Stimulated activated CD4-positive, alpha-beta T cell treated with anti-CD3 and anti-CD28 coated beads, TNF-alpha, amount 100 ng/mL, for 48 hours (primary cell): ENCODE results near the gene BCL2L11.
A peak's percentile ranks its signal among the peaks of the same experiment; 100 is the strongest.

Source experiments
- DNase-seq, 3 donors: peaks; one replicate each; pipeline ENCODE4 v3.0.0-alpha.2; 2020; ENCODE audit warnings: low read depth in 3 of 3

BCL2L11 gene

DNA sequence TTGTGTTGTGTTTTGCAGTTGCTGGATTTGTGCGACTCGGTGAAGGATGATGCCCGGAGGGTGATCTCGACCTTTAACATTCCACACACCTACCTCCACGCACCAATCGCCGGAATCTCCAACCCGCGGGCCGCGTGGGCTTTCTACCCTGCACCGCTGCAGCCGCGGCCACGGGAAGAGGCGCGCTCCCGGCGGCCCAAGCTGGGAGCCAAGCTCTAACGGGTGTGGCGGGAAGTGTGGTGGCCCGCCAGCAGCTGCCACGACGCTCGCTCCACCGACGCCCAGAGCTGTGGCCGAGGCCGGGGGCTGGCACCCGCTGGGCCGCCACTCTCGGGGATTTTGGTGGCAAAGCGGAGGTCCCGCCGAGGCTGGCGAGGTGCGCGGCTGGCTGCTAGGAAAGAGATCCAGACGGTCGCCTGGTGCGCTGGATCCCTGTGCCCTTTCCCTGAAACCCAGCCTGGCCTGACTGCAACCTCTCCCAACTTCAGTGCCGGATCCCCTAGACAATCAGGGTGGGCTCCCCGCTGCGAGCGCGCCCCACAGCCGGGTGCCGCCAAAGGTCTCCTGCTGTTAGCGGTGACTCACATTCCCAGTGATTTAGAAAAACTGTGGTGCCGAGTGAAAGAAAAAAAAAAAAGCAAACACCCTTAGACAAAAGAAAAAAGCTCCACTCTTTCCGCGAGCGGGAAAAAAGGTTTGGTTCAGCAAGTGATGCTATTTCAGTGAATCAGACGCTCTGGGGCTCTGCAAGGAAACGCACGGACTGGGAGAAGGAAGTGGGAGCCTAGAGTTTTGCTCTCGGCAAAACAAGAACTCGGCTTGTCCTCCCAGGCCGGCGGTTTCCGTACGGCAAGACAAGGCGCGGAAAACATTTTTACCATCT, 2.9 kb upstream of the BCL2L11 start:
- DNase-seq, result peak in 2 of 3 donors; percentile 10 to 26

DNA sequence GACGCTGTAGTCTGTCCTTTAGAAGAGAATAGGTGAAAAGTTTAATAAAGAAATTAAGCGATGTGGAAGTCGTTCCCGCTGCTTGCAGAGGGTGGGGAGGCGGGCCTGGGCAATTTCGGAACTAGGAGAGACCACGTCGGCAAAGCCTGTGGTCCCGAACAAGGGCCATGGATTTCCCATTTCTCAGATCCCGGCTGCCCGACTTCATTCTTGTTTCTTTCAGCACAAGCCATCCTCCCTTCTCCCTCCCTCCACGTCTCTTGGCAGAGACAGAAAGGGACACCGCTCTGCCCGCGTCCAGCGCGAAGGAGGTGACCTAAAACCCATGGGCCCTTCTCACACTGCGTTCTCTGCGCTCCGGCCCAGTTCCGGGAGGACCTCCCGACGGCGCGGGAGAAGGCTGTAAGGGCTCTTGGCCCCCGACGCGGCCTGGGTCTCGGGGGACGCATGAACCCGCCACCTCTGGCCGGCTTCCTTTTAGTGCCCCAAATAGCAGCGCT, 2.2 kb upstream of the BCL2L11 start:
- no peak for DNase-seq

DNA sequence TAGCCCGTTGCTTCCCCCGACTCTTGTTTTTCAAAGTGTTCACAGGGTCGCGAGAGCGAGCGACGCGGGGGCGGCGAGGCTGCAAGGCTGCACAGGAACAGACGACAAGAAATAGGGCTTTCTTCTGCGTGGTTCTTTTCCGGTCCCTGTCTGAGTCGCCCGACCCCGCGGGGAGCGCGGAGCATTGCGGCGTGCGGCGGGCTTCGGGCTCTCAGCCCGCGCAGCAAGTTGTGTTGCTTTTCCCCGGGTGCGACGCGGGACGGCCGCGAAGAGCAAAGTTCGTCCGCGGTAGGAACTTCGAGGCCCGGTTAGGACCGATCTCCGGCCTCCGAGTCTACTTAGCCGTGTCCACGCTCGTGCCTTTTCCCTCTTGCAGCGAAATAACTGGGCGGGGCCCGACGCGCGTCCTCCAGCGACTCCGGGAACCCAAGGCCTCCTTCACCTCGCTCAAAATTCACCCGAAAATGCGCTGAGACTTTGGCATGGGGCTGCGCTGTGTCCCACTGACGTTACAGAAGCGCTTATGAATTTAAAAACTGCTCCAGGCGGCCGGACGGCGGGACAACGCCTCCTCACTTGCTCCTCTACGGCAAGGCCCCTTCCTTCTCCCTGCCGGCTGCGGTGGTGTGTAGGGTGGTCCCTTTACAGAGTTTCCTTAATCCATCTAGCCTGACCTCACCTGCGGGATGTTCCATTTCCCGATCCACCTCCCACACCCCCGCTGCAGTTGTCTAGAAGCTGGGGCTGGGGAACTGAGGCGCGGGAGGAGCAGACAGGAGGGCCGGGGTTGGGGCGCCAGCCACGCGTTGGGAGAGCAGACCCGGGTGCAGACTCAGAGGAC, 1.5 kb upstream of the BCL2L11 start:
- peak in 2 of 3 donors; percentile 11 to 36 for DNase-seq

DNA sequence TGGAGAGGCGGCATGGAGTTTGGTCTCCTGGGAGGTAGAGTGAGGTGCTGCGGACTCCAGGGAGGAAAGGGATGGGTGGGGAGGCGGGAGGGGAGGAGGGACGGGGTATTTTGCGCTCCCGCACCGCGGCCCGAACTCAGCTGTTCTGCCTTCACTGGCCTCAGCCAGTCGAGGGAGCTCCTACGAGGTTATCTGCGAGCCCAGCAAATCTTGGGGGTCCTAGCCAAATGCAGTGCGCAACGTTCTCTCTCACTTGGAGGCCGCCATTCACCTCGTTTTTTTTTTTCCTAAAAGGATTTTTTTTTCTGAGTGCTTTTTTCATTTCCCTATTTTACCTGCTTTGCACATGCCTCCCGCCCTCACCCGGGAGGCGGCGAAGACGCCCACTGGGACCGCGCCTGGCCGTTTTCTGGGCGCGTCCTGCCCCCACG, 877 bp upstream of the BCL2L11 start:
- no peak for DNase-seq

DNA sequence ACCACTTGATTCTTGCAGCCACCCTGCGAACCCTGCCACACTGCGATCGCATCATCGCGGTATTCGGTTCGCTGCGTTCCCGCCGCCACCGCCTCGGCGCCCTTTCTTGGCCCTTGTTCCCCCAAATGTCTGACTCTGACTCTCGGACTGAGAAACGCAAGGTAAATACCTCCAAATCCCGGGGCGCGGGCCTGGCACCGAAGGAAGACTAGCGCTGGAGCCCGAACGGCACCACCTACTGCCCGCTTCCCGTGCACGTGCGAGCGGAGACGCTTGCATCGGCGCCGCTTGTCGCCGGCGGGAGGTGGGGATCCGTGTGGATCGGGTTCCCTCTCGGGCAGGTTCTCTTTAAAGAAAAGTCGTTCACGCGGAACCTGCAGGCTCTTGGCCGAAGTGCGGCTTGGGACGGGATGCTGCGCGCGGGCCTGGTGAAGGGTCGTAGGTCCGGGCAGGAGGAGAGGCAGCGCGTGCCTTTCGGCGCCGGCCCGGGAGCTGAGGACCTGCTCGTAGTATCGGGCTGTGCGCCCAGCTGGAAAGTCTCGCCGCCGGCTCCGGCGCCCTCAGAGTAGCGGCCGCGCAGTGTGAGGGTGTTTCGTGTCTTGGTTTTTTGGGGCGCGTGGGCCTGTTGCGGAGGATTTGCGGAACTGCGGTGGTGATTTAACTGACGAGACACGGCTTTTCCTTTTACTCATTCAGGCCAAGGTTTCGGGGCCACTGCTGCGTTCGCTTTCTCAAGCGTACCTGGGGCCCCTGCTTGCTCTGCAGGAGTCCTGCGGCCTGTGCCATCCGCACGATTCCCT, 514 bp downstream of the BCL2L11 start:
- DNase-seq, result peak in 2 of 3 donors; percentile 23 to 41

DNA sequence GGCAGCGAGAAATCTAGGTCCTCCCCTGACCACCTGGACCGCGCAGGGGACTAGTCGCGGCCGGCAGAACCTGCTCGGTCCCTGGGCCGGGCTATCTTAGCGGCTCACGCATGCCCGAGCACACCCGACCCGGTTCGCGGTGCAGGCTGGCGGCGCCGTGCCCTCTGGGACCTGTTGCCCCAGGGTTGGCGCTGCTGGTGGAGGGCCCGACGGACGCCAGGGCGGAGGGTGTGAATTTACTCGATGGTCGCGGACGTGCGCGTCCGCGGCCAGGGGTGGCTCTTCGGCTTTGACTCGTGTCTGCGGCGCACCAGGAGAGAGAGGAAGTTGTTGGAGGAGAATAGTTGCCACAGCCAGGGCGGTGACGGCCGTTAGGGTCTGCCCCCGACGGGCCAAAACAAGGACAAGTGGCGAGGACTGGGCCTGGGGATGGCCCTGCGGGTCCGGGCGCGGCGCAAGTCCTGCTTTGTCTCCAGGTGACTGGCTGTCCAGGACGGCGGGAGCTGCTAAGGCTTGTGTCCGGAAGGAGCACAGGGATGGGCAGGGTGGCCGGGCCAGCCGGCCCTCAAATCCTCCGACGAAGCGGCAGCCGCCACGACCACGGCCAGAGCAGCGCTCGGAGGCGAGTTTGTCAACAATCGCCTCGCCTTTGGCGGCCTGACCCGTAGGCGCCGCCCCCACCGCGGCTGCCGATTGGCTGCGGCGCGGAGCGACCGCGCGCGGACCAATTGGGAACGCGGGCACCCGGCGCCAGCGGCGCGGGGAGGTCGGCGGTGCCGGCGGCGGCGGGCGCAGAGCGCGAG, 1.3 kb downstream of the BCL2L11 start:
- DNase-seq, result peak; percentile 59 to 70 (median 61)

DNA sequence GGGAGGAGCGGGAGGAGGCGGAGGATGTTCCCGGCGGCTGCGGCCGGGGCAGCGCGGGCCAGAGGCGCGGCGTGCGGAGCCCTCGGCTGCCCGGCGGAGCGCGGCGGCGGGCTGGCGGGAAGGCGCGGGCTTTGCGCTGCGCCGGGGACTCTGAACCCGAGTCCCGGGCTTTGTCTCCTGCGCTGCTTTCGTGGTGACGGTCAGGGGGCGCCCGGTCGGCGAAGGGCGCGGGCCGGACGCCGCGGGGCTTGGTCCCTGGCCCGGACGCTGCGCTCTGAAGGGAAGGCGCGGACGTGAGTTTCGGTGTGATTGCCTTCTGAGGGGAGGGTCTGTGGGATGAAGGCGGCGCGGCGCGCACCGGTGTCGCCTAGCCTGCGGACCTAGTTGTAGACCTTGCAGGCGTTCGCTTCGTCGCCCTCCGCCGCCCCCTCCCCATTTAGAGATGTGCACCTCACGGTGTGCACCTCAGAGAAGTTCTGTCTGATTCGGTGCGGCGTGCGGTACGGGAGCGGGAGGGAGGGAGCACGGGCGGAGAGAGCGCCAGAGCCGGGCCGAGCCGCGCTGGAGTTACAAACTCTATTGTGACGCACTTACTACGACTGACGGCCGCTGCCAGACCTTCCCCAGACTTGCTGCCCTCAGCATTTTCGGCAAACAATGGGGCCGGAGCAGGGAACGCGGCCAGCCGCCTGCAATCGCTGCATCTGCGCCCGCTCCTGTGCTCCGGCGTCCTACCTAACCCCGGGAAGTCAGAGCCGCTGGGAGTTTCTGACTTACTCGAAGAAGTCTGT, 2.1 kb downstream of the BCL2L11 start:
- DNase-seq, result peak in 1 of 3 donors; percentile 30

DNA sequence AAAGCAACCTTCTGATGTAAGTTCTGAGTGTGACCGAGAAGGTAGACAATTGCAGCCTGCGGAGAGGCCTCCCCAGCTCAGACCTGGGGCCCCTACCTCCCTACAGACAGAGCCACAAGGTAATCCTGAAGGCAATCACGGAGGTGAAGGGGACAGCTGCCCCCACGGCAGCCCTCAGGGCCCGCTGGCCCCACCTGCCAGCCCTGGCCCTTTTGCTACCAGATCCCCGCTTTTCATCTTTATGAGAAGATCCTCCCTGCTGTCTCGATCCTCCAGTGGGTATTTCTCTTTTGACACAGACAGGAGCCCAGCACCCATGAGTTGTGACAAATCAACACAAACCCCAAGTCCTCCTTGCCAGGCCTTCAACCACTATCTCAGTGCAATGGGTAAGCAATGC, 3.0 kb downstream of the BCL2L11 start:
- no peak for DNase-seq

DNA sequence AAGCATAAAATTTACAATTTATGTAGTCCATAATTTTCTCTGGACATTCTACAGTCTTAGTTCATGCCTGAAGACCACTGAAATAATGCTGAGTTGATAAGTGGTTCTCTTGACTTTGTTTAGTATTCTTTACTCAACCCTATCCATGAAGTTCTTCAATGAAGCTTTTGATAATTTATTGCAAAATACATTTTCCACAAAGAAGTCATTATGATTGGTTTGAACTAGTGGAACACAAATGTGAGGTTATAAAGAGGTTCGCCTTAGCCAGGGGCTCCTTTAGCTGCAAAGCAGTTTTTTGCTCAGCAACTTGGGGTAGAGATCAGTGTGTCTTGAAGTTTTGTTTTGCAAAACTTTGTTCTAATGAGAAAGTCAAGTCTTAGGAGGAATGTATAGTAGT, 5.9 kb downstream of the BCL2L11 start:
- DNase-seq, result no peak

DNA sequence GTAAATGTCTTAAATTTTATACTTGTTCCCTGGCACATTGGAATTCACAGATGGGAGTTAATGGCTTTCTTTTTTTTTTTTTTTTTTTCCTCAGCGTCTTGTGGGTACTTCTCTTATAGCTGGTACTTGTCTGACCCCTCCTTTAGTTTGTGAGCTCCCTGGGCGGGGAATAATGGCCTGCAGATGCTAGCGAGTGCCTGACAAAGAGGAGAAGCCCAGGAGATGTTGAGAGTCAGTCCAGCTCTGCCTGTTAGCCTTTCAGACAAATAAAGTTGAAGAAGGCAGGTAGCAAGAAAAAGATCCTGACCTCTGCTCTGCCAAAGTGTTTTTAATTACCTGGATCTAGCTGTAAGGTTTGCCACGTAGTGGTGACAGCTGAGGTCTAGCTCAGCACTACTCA, 6.6 kb downstream of the BCL2L11 start:
- no peak for DNase-seq

DNA sequence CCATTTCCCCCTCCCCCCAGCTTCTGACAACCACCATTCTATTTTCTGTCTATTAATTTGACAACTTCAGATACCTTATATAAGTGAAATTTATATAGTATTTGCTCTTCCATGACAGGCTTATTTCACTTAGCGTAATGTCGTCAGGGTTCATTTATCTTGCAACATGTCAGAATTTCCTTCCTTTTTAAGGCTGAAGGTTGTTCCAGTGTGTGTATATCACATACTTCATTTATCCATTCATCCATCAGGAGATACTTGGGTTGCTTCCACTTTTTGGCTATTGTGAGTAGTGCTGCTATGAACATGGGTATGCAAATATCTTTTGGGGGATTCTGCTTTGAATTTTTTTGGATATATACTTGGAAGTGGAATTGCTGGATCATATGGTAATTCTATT, 7.4 kb downstream of the BCL2L11 start:
- DNase-seq, result no peak

DNA sequence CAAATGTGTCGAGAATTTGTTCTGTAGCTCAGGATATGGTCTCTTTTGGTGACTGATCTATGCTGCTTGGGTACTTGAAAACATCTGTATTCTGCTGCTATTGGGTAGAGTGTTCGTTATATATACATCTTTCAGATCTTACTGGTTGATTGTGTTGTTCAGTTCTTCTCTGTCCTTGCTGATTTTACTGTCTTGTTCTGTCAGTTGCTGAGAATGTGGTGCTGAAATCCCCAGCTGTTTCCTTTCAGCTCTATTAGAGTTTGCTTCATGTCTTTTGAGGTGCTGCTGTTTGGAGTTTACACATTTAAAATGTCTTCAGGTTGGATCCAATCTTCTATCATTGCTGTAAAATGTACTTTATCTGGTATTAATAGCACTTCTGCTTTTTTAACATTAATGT, 12.9 kb downstream of the BCL2L11 start:
- no peak for DNase-seq

DNA sequence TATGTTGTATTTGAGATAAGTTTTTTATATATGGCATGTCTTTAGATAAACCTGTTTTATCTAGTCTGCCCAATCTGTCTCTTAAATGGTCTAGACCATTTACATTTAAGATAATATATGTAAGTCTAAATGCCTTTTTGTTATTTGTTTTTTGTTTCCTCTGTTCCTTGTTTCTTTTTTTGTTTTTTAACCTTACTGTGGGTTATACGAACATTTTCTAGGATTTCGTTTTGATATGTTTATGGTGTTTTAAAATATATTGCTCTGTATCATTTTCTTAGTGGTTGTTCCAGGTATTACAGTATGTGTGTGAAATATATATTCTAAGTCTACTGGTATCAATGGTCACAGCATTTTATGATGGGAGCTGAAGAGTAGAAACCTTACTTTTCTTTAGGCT, 13.3 kb downstream of the BCL2L11 start:
- no peak for DNase-seq

DNA sequence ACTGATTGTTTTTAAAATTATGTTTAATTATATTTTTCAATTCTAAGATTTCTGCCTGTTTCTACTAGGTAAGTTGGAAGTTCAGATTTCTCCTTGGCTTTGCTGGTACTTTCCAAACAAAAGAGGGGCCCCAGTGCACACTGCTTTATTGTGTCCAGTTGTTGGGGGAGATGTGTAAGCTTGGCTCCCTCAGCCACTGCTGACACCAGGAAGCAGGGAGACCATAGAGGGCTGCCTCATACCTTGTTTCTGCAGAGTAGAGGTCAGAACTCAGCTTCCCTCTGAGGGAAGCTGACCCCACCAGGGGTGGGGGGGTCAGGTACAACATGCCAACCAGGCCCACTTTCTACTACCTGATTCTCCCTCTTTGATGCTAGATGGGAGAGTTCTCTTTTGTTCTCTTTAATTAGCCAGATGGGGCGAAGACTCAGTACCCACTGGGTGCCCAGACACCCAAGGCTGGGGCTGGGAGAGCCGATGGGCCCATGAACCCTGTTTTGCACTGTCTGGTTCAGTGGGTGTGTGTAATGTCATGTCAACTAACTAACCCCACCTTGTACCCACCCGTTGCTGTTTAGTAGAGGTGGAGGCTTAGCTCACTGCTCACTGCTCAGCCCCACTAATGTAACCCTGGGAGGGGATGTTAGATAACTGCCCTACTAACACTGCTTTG, 14.7 kb downstream of the BCL2L11 start:
- no peak for DNase-seq

DNA sequence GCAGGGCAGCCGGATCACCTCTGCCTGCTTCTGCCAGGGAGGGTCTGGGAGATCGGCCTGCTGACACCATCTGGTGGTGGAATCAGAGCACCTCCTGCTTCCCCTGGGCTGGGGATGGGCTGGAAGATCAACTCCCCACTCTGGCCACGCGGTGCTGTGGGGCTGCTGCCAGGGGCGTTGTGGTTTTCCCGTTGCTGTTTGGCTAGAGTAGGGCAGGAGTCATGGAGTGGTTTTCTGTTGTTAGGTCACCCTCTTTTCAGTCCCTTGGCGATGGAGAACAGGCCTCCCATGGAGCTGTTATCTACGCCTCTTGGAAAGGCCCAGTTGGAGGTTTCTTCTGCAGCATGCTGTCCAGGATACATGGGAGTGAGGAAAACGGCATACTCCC, 15.2 kb downstream of the BCL2L11 start:
- DNase-seq, result no peak

DNA sequence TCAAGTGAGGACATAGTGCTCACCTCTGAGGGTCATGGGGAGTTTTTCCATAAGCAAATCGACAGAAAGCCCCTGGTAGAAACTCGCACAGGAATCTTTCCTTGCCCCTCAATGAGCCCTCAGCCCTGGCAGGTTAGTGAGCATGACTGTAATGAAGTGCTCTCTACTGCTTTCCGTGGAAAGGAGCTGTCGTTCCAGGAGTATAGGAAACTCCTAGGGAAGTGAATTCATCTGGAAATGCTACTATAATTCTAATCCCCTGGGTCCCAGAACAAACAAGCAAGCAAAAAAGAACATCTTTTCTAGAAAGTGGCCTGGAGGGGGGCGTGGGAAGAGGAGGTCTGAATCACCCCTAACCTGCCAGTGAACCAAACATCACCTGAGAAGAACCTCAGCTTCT, 18.1 kb downstream of the BCL2L11 start:
- no peak for DNase-seq

DNA sequence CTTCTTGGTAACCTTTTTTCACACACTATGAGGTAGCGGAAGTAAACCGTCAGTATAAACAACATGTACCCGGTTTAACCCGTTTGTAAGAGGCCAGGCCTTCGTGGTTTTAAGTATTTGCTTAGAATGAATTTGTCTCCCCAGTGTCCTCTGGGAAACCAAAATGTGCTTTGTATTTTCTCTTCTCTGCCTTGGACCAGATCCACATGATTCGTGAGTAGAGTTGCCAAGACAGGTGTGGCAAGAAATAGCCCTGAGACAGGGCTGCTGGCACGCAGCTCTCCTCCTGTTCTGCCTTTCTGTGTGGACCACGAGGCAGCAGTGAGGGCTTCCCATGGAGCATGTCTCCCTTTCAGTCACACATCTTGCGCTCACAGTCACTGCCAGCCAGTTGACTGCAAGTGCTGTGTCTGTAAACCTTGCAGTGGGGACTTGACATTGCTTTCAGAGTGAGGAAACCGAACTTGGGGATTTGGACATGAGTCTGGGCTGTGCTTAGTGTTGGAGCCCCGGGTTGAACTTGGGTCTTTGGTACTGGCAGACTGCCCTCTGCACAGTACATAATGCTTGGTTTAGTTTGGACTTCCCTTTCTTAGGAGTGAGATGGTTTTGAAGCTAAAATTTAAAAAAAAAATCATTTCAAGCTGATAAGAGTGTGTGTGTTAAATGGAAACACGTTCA, 19.1 kb downstream of the BCL2L11 start:
- no peak for DNase-seq

DNA sequence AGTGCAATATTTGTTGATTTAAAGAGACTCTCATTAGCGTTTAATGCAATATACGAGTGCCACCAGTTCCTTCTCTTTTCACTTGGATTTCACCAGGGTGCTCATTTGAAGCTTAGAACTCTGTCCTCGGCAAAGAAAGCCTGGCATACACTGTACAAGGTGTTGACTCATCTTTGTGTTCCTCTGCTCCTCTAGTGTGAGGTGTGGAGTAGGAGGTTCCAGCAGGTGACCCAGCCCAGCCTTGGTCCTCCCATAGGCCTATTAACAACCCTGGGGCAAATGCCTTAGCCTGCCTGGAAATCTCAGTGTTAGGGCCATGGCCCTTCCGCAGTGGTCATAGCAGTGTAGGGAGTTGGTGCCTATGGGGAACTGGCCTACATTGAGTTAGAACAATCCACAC, 20.1 kb downstream of the BCL2L11 start:
- no peak for DNase-seq

DNA sequence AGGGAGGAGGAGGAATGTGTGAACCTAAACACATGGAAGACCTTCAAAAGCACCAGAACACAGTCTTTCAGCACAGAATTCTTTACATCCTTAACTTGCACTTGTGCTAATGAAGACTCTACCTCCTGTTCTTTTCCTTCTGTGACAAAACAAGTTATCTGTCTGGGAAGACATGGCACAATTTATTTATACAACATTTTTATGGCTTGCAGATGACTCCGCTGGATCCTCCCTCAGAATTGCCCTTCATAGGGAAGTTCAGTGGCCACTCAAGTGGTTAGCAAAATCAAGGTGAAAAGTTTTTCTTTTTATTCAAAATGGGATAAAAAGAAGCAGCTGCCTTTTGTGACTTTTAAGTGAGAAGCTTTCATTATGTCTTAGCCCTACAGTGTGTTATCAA, 21.4 kb downstream of the BCL2L11 start:
- no peak for DNase-seq
